GM19043 (cell line): ENCODE measurements around the gene SURF1.
"Not testable (repeated sequence)": the region's sequence is repeated elsewhere in the genome, so short reads cannot be mapped to it uniquely, and the experiment has no call there.

Experiments
- ATAC-seq: cut with Tn5 transposase; IDR thresholded peaks from one replicate; pipeline ENCODE4 v1.9.1; 2021; ENCODE audit warnings: low read depth; ENCODE audit not compliant: unreplicated experiment

The SURF1 gene, protein sequence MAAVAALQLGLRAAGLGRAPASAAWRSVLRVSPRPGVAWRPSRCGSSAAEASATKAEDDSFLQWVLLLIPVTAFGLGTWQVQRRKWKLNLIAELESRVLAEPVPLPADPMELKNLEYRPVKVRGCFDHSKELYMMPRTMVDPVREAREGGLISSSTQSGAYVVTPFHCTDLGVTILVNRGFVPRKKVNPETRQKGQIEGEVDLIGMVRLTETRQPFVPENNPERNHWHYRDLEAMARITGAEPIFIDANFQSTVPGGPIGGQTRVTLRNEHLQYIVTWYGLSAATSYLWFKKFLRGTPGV

DNA sequence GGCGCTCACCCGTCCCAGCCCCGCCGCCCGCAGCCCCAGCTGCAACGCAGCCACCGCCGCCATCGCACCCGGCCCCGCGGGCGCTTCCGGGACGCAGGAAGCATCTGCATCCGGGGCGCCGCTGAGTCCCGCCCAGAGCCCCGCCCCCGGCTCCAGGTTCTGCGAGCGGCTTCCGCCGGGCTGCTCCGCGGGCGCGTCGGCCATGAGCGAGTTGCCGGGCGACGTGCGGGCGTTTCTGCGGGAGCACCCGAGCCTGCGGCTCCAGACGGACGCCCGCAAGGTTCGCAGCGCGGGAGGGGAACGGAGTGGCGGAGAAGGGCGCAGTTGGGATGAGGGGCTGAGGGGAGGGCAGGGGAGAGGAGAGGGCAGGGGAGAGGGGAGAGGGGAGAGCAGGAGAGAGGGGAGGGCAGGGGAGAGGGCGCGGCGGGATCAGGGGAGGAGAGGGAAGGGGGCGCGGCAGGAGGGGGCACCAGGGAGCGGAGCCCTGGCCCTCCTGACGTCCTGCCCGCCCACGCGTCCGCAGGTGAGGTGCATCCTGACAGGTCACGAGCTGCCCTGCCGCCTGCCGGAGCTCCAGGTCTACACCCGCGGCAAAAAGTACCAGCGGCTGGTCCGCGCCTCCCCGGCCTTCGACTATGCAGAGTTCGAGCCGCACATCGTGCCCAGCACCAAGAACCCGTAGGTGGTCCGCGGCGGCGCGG, at the start of gene SURF1, which contains the start of gene SURF2:
SURF1 (minus strand) TSS at position 97 of the 701 bp plus-strand sequence; CDS start at position 63, 34 bp downstream.
SURF2 (plus strand) TSS at position 160 of the 701 bp plus-strand sequence; CDS start at position 203, 43 bp downstream.
- no peak for ATAC-seq

DNA sequence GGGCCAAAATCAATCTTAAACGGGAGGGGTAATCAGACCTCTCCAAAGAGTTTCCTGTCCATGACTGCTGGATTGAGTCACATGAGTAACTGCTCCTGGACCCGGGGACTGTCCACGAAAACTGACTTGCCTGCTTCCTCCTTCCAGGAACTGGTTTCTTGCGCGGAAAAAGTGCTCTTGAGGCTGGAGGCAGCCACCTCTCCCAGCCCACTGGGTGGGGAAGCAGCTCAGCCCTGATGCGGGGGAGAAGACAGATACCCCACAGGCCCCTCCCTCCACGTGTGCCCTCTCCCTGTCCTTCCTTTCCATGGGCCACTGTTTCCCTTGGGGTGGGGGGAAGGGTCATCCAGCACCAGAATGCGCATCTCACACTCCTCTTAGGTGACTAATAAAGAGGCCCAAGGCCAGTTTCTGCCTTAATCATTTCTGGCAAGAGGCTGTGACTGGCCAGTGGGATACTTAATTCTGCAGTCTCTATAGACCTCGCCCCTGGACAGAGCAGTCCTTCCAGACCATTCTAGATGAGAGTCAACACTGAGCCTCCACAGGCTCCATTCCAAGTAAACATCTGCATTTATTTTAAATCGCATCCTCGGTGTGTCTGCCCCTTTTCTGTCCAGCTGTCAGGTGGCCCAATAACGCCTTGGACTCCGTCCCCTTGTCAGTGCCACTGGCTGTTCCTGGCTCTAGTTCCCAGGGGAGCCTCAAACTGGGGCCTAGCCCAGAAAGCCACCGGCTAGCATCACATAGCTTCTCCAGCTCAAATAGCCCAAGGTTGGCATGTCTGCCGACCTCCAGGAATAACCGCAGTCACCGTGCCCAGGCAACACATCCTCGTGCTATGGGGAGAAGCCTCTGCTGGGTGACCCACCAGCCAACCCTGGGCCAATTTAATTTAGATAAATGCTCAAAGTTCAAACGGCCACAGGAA, 49.5 kb upstream of the SURF1 start:
- no peak for ATAC-seq

DNA sequence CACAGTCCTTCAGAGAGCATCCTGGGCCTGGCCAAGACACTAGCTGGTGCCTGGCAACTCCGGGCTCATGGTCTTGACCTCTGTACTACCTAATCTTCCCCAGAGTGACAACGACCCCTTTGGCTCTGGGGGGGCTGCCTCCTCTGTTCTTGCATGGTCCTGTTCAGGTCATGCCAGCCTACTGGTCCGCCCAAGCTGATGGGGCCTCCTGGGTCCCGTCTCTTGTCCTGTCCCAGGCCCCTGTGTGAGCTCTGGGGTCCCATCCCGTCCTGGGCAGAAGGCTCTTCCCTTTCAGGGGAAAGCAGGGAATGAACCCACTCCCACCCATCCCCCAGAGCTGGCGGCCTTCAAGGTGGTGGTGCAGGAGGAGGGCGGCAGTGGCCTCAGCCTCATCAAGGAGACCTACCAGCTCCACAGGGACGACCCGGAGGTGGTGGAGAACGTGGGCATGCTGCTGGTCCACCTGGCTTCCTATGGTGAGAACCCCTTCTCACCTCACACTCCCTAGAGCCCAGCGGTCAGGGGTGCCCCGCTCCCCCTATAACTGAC, 48.2 kb upstream of the SURF1 start:
- ATAC-seq, result no peak

DNA sequence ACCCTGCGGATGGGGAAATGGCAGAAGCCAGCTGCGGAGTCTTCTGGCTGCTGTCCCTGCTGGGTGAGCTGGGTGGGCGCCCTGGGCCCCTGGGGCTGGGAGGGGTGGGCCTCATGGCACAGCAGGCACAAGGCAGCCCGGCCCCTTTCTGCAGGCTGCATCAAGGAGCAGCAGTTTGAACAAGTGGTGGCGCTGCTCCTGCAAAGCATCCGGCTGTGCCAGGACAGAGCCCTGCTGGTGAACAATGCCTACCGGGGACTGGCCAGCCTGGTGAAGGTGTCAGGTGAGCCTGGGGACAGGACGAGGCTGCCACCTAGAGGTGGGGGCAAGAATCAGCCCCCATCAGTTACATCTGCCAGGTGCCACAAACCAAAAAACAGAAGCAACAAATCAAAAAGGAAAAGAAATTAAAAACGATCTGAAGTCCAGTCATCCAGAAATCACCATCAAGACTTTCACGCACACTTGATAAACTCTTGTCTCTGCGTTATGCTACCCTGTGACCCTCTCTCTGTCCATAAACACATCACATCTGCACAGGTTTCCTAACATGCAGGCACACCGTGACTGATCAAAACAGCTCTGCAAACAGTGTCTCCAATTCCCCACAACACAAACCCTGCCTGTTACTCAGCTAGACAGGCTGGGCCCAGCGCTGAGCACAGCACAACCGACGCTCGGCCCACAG, 47.6 kb upstream of the SURF1 start:
- no peak for ATAC-seq

DNA sequence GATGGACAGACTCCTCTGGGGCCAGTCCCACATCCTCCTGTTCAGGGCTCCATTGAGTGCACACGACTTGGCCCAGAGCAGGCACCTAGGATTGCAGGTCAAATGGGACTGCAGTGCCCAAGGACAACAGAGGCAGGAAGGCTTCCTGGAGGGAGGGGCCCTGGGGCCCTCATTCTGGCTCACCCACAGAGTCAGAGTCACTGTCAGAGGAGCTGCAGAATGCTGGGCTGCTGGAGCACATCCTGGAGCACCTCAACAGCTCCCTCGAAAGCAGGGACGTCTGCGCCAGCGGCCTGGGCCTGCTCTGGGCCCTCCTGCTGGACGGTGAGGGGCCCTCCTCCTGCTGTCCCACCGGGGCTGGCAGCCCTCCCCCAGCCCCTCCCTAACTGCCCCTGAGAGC, 46.4 kb upstream of the SURF1 start:
- ATAC-seq, result no peak

DNA sequence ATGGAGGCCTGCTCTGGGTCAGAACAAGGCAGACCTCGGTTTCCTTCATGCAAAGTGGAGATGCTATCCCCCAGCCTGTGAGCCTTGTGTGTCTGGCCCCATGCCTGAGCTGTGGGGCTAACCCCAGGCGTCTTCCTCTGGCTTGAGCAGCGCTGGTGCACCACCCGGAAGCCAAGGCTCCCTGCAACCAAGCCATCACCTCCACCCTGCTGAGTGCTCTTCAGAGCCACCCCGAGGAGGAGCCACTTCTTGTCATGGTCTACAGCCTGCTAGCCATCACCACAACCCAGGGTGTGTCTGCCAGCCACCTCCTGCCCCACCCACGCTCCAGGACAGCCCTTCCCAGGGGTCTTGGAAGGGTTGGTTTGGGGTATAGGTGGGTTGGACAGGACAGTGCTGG, 45.3 kb upstream of the SURF1 start:
- ATAC-seq, result no peak

DNA sequence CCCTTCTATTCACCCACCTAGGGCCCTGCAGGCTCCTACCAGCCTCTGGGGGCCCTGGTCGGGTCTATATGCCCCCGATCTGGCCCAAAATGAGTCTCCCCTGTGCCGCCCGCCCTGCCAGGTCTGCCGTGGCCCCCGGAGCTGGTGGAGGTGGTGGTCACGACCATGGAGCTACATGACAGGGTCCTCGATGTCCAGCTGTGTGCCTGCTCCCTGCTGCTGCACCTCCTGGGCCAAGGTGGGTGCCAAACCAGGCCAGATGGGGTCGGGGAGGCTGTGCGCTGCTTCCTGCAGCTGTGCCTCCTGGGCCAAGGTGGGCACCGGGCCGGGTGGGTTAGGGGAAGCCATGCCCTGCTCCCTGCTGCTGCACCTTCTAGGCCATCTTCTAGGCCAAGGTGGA, 44.0 kb upstream of the SURF1 start:
- ATAC-seq, result no peak

DNA sequence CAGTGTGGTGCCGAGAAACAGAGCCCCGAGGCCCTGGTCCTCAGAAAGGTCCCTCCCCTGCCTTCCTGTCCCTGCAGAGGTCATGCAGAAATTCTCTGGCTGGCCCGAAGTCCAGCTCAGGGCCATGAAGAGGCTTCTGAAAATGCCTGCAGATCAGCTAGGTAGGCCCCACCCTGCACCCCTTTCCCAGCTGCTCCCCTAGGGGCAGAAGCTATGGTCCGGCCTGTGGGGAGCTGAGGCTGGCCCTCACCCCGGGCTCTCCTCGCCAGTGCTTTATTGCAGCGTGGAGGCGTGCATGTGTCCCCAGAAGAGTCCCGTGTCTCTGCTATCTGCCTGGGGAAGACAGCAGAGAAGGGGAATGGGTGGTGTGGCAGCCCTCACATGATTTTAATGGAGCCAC, 41.6 kb upstream of the SURF1 start:
- no peak for ATAC-seq

DNA sequence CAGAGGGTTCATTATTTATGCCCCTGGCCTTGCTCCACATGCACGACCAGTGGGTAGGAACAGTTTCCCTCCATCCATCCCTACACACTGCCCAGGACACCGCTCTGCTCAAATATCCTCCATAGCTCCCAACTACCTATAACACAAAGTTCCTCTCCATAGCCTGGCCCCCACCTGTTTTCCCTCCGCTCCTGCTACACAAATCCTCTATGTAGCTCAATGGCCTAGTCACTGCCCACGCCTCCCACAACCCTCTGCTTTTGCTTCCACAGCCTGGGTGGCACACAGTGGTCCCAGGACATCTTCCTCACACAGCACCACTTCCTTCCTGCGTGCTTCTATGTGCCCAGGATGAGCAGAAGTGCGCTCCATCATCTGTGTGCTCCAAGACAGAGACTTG, 41.1 kb upstream of the SURF1 start:
- no peak for ATAC-seq

DNA sequence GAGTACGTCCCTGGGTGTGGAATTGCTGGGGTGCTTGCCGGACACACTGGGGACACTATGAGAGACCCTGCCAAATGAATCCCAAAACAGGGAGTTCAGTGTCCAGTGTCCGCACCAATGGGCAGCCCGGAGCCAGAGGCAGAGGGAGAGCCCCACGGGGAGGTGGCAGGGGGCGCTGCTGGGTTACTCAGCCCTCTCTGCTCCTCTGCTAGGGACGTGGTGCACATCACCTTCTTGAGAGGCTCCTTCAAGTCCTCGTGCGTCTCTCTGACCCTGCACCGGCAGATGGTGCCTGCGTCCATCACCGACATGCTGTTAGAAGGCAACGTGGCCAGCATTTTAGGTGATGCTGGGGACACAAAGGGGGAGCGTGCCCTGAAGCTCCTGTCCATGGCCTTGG, 40.7 kb upstream of the SURF1 start:
- ATAC-seq, result no peak

DNA sequence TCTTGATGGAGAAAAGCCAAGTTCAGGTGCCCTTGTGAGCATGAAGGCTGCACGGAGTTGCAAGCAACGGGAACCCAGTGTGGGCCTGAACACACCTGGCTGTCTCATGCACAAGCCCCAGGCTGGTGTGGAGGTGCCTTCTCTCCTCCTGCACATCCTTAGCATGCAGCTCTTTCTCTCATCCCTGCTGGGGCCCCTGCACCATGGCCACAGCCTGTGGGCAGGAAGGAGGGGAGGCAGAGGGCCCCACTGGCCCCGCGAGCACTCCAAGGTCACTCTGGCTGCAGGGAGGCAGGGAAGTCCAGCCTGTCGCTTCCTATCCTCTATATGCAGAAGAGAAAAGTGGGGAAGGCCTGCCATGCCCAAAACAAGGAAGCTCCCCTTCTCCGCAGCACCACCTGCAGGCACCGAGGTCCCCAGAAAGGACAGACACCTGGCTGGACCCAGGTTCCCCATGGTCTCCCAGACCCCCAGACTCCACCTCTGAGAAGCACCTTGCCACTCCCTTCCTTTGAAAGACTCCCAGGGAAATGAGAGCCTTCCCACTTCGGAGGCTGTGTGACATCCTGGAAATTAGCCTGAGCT, 38.5 kb upstream of the SURF1 start:
- ATAC-seq, result no peak

DNA sequence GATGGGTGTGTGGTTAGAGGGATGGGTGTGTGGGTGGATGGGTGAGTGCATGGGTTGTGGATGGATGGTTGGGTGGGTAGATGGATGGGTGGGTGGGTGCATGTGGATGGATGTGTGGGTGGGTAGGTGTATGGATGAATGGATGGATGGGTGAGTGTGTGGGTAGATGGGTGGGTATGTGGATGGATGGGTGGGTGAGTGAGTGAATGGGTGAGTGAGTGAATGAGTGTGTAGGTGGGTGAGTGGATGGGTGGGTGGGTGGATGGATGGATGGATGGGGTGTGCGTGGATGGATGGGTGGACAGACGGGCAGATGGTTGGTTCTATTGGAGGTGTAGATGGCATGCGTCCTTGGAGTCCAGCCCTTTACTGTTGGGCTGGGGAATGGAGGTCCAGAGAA, 37.1 kb upstream of the SURF1 start:
- no peak for ATAC-seq

DNA sequence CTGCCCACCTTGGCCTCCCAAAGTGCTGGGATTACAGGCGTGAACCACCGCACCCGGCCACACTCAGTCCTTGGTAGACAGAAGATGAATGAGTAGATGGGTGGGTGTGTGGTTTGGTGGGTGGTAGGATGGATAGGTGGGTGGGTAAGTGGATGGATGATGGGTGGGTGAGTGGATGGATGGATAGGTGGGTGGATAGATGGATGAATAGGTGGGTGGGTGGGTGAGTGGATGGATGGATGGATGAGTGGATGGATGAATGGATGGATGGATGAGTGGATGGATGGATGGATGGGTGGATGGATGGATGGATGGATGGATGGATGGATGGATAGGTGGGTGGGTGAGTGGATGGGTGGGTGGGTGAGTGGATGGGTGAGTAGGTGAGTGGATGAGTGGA, 36.0 kb upstream of the SURF1 start:
- not testable (repeated sequence) for ATAC-seq

DNA sequence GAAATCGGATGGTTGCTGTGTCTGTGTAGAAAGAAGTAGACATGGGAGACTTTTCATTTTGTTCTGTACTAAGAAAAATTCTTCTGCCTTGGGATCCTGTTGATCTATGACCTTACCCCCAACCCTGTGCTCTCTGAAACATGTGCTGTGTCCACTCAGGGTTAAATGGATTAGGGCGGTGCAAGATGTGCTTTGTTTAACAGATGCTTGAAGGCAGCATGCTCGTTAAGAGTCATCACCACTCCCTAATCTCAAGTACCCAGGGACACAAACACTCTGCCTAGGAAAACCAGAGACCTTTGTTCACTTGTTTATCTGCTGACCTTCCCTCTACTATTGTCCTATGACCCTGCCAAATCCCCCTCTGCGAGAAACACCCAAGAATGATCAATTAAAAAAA, 35.2 kb upstream of the SURF1 start:
- not testable (repeated sequence) for ATAC-seq

DNA sequence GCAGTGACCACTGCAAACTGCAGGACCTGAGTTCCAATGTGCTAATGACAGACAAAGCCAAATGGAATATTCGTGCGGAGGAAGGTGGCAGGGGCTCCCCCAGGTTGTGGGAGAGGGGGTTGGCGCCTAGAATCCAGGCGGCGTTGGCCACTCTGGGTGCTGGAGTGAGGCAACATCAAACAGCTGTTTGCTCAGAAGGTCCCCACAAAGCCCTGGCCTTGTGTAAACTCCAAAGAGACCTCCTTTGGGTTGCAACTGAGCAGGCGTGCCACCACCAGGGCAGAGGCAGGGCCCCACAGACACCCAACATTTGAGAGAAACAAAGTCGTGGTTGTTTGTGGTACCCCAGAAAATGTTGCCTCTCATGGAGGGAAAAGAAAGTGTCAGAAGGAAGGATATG, 34.4 kb upstream of the SURF1 start:
- no peak for ATAC-seq

DNA sequence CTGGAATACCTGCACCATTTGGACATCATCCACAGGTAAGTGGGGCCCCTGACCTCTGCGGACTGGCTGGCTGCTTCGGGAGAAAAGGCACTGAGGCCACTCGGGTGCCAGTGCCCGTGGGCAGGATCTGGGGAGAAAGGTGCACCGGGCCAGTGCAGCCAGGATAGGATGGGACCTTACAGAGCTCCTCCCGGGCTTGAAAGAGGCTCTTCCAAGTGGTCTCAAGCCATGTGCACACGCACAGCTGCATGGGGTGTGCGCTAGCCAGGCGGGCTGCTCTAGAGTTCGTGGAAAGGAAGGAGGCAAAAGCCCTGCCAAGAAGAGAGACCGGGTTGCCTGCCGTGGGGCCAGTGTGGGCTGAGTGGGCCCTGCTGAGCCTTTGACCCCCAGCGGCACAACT, 33.3 kb upstream of the SURF1 start:
- no peak for ATAC-seq

DNA sequence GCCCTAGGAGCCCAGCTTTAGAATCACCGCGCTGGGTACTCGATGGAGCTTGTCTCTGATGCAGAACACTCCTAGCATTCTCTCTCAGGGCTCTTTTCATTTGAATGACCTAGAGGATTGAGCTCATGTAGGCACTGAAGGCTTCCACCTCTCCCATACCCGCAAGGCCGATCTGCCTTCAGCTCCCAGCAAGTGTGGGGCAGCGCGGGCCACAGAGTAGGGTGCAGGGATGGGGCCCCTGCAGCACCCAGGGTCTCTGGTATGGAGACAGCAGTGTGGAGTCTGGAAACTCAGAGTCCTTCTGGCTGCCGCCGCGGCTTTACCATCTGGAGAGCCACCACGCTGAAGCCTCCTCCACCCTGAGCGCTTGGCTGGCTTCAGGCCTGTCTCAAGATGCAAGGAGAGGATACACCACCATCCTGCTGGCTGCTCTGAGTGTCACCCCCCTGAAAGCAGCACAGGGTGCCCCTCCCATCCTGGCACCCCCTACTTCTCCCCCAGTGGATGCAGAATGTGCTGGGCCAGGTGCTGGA, 32.8 kb upstream of the SURF1 start:
- no peak for ATAC-seq

DNA sequence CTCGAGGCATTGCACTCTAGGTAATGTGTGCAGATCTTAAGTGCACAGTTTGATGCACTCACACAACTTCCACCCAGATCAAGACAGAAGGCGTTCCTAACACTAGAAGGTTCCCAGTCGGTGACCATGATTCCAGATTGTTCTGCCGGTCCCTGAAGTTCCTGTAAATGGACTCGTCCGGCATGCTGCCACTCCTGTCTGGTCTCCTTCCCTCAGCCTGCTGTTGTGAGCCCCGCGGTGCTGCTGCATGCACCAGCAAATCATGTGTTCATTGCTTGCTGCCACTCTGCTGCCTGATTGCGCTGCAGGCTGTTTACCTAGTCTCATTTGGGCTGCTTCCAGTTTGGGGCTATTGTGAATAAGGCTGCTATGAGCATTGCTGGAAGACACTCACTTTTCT, 31.4 kb upstream of the SURF1 start:
- ATAC-seq, result no peak

DNA sequence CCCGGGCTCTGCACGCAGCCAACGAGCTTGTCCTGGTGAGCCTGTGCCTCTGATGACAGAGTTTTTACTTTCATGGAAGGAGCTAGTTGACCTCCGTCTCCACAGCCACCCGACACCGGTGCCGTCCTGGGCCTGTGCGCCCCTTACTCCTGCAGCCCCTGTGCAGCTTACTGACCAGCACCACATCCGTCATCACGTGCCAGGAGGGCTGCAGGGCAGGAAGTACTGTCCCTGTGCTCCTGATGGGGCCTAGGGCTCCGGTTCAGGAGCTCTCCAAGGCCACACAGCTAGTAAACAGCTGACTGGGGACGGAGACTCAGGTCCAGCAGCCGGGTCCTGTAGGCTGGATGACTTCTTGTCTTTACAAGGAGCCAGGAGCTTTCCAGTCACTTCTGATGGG, 30.1 kb upstream of the SURF1 start:
- no peak for ATAC-seq

DNA sequence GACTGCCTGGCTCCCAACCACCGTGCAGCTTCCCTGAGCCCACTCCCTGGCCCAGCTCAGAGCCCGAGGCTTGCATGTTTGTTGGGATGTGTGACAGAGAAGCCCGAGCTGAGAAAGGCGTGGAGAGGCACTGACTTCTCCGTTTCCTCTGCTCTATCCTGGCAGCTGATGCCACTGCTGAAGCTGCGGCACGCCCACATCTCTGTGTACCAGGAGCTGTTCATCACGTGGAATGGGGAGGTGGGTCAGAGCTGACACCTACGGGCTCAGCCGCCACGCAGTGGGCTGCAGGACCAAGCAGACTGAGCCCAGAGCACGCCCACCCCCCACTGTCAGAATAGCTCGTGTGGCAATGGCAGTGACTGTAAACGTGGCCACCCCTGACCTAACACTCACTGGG, 29.2 kb upstream of the SURF1 start:
- no peak for ATAC-seq
